ENCODE measurements around the gene PSMD6.
A peak's percentile ranks its signal among the peaks of the same experiment; 100 is the strongest.

Gene PSMD6

GRCh38 chr3:64023187-64023860, at the start of gene PSMD6:
TSS of gene PSMD6 (minus strand) at chr3:64023494. CDS start at chr3:64023419, 75 bp downstream.
- Histone ChIP-seq H3K27me3 (ENCODE audit: control insufficient read depth, insufficient read depth, low read length) (no peaks in the 10 kb centered on the region), H3K27ac (ENCODE audit: low read length) (no peak within 1 kb of the TSS), H3K9me3 (ENCODE audit: control insufficient read depth, insufficient read depth, low read length) (no peaks in the 10 kb centered on the region), H3K4me3 (ENCODE audit: low read length) (peak within 1 kb of the TSS; percentile 99), H3K36me3 (ENCODE audit: control insufficient read depth, insufficient read depth, low read length) (no peaks in the 10 kb centered on the region; the same call in 1 of the 2 replicates), H3K4me1 (ENCODE audit: control insufficient read depth, insufficient read depth, low read length) (no peaks in the 10 kb centered on the region)
- WGBS (ENCODE audit: insufficient coverage, insufficient read length) = no CpG with 5 or more reads among the region's 59 CpGs
- DNase-seq (ENCODE audit: low read depth, low spot score) = peak; percentile 73

GRCh38 chr3:64072126-64072525, 48.8 kb upstream of the PSMD6 start:
- WGBS (ENCODE audit: insufficient coverage, insufficient read length) = no CpG with 5 or more reads among the region's 2 CpGs
- Histone ChIP-seq H3K27ac (ENCODE audit: low read length) (no peak overlapping the region), H3K4me1 (ENCODE audit: control insufficient read depth, insufficient read depth, low read length) (no peaks in the 10 kb centered on the region), H3K9me3 (ENCODE audit: control insufficient read depth, insufficient read depth, low read length) (no peaks in the 10 kb centered on the region), H3K36me3 (ENCODE audit: control insufficient read depth, insufficient read depth, low read length) (no peaks in the 10 kb centered on the region), H3K4me3 (ENCODE audit: low read length) (no peak overlapping the region), H3K27me3 (ENCODE audit: control insufficient read depth, insufficient read depth, low read length) (no peaks in the 10 kb centered on the region)
- no peak for DNase-seq (ENCODE audit: low read depth, low spot score)

GRCh38 chr3:64070704-64071103, 47.4 kb upstream of the PSMD6 start:
- no peak overlapping the region for H3K4me3 ChIP-seq (ENCODE audit: low read length)
- H3K27me3 ChIP-seq (ENCODE audit: control insufficient read depth, insufficient read depth, low read length) = no peaks in the 10 kb centered on the region
- no peak overlapping the region for H3K27ac ChIP-seq (ENCODE audit: low read length)
- no peaks in the 10 kb centered on the region for H3K4me1 ChIP-seq (ENCODE audit: control insufficient read depth, insufficient read depth, low read length)
- DNase-seq (ENCODE audit: low read depth, low spot score) = no peak
- H3K36me3 ChIP-seq (ENCODE audit: control insufficient read depth, insufficient read depth, low read length) = no peaks in the 10 kb centered on the region
- no peaks in the 10 kb centered on the region for H3K9me3 ChIP-seq (ENCODE audit: control insufficient read depth, insufficient read depth, low read length)

GRCh38 chr3:64067506-64068346, 44.4 kb upstream of the PSMD6 start:
- no CpG with 5 or more reads among the region's 10 CpGs for WGBS (ENCODE audit: insufficient coverage, insufficient read length)
- no peak for DNase-seq (ENCODE audit: low read depth, low spot score)
- no peak overlapping the region for H3K4me3 ChIP-seq (ENCODE audit: low read length)

GRCh38 chr3:64064804-64065203, 41.5 kb upstream of the PSMD6 start:
- no peak for DNase-seq (ENCODE audit: low read depth, low spot score)
- Histone ChIP-seq H3K36me3 (ENCODE audit: control insufficient read depth, insufficient read depth, low read length) (no peaks in the 10 kb centered on the region), H3K27me3 (ENCODE audit: control insufficient read depth, insufficient read depth, low read length) (no peaks in the 10 kb centered on the region), H3K4me3 (ENCODE audit: low read length) (no peak overlapping the region), H3K9me3 (ENCODE audit: control insufficient read depth, insufficient read depth, low read length) (no peaks in the 10 kb centered on the region), H3K4me1 (ENCODE audit: control insufficient read depth, insufficient read depth, low read length) (peaks cover 4% of the 10 kb centered on the region; the same call in 1 of the 2 replicates), H3K27ac (ENCODE audit: low read length) (no peak overlapping the region)
- WGBS (ENCODE audit: insufficient coverage, insufficient read length) = no CpG with 5 or more reads among the region's 2 CpGs

More at GRCh38 chr3:64067506-64068346, 44.4 kb upstream of the PSMD6 start:
- no peaks in the 10 kb centered on the region for H3K27me3 ChIP-seq (ENCODE audit: control insufficient read depth, insufficient read depth, low read length)
- H3K36me3 ChIP-seq (ENCODE audit: control insufficient read depth, insufficient read depth, low read length) = no peaks in the 10 kb centered on the region
- peaks cover 4% of the 10 kb centered on the region; the same call in 1 of the 2 replicates for H3K4me1 ChIP-seq (ENCODE audit: control insufficient read depth, insufficient read depth, low read length)
- no peaks in the 10 kb centered on the region for H3K9me3 ChIP-seq (ENCODE audit: control insufficient read depth, insufficient read depth, low read length)
- H3K27ac ChIP-seq (ENCODE audit: low read length) = no peak overlapping the region

- no peak for DNase-seq (ENCODE audit: low read depth, low spot score)
- Histone ChIP-seq H3K27ac (ENCODE audit: low read length) (no peak overlapping the region), H3K27me3 (ENCODE audit: control insufficient read depth, insufficient read depth, low read length) (no peaks in the 10 kb centered on the region), H3K4me3 (ENCODE audit: low read length) (no peak overlapping the region), H3K9me3 (ENCODE audit: control insufficient read depth, insufficient read depth, low read length) (no peaks in the 10 kb centered on the region), H3K4me1 (ENCODE audit: control insufficient read depth, insufficient read depth, low read length) (peaks cover 4% of the 10 kb centered on the region; the same call in 1 of the 2 replicates), H3K36me3 (ENCODE audit: control insufficient read depth, insufficient read depth, low read length) (no peaks in the 10 kb centered on the region)
- no CpG with 5 or more reads among the region's 2 CpGs for WGBS (ENCODE audit: insufficient coverage, insufficient read length)
These were observed 40.7 kb upstream of the PSMD6 start for GRCh38 chr3:64063983-64064438.

GRCh38 chr3:64063207-64063982, 40.1 kb upstream of the PSMD6 start:
- Histone ChIP-seq H3K9me3 (ENCODE audit: control insufficient read depth, insufficient read depth, low read length) (no peaks in the 10 kb centered on the region), H3K4me1 (ENCODE audit: control insufficient read depth, insufficient read depth, low read length) (peaks cover 4% of the 10 kb centered on the region; the same call in 1 of the 2 replicates), H3K4me3 (ENCODE audit: low read length) (no peak overlapping the region), H3K36me3 (ENCODE audit: control insufficient read depth, insufficient read depth, low read length) (no peaks in the 10 kb centered on the region), H3K27ac (ENCODE audit: low read length) (no peak overlapping the region), H3K27me3 (ENCODE audit: control insufficient read depth, insufficient read depth, low read length) (no peaks in the 10 kb centered on the region)
- WGBS (ENCODE audit: insufficient coverage, insufficient read length) = no CpG with 5 or more reads among the region's 5 CpGs
- no peak for DNase-seq (ENCODE audit: low read depth, low spot score)

- WGBS (ENCODE audit: insufficient coverage, insufficient read length) = no CpG with 5 or more reads among the region's 5 CpGs
- H3K9me3 ChIP-seq (ENCODE audit: control insufficient read depth, insufficient read depth, low read length) = no peaks in the 10 kb centered on the region
- no peaks in the 10 kb centered on the region for H3K27me3 ChIP-seq (ENCODE audit: control insufficient read depth, insufficient read depth, low read length)
- DNase-seq (ENCODE audit: low read depth, low spot score) = no peak
- no peak overlapping the region for H3K27ac ChIP-seq (ENCODE audit: low read length)
- H3K4me3 ChIP-seq (ENCODE audit: low read length) = no peak overlapping the region
- peaks cover 4% of the 10 kb centered on the region; the same call in 1 of the 2 replicates for H3K4me1 ChIP-seq (ENCODE audit: control insufficient read depth, insufficient read depth, low read length)
- no peaks in the 10 kb centered on the region for H3K36me3 ChIP-seq (ENCODE audit: control insufficient read depth, insufficient read depth, low read length)
These were observed 38.3 kb upstream of the PSMD6 start for GRCh38 chr3:64061628-64062027.

- no peak for DNase-seq (ENCODE audit: low read depth, low spot score)
- no CpG with 5 or more reads among the region's 3 CpGs for WGBS (ENCODE audit: insufficient coverage, insufficient read length)
- Histone ChIP-seq H3K9me3 (ENCODE audit: control insufficient read depth, insufficient read depth, low read length) (no peaks in the 10 kb centered on the region), H3K36me3 (ENCODE audit: control insufficient read depth, insufficient read depth, low read length) (no peaks in the 10 kb centered on the region), H3K4me1 (ENCODE audit: control insufficient read depth, insufficient read depth, low read length) (peaks cover 4% of the 10 kb centered on the region; the same call in 1 of the 2 replicates), H3K27me3 (ENCODE audit: control insufficient read depth, insufficient read depth, low read length) (no peaks in the 10 kb centered on the region), H3K4me3 (ENCODE audit: low read length) (no peak overlapping the region), H3K27ac (ENCODE audit: low read length) (no peak overlapping the region)
These were observed 36.3 kb upstream of the PSMD6 start for GRCh38 chr3:64059484-64060175.

- H3K36me3 ChIP-seq (ENCODE audit: control insufficient read depth, insufficient read depth, low read length) = no peaks in the 10 kb centered on the region
- no peak overlapping the region for H3K4me3 ChIP-seq (ENCODE audit: low read length)
- WGBS (ENCODE audit: insufficient coverage, insufficient read length) = no CpG with 5 or more reads among the region's 4 CpGs
- H3K27ac ChIP-seq (ENCODE audit: low read length) = no peak overlapping the region
- DNase-seq (ENCODE audit: low read depth, low spot score) = no peak
- no peaks in the 10 kb centered on the region; the same call in 1 of the 2 replicates for H3K4me1 ChIP-seq (ENCODE audit: control insufficient read depth, insufficient read depth, low read length)
- H3K9me3 ChIP-seq (ENCODE audit: control insufficient read depth, insufficient read depth, low read length) = no peaks in the 10 kb centered on the region
- no peaks in the 10 kb centered on the region for H3K27me3 ChIP-seq (ENCODE audit: control insufficient read depth, insufficient read depth, low read length)
These were observed 35.3 kb upstream of the PSMD6 start for GRCh38 chr3:64058566-64058965.
